Naive B cell (primary cell): ENCODE measurements around the gene EXOC3. TPM values are rescaled to one million over a fixed set of nuclear protein-coding genes. Genes with fewer than 3 reads are reported as not detected.

ENCODE experiments used
- ATAC-seq, 2 donors: fragments of 150-1000 bp; cut with Tn5 transposase; 2 replicates each; pipeline ENCODE4 v1.10.0; 2021; ENCODE audit warnings: low read depth in 2 of 2, mild to moderate bottlenecking in 2 of 2, moderate library complexity in 2 of 2
- DNase-seq: peaks from one replicate; pipeline ENCODE4 v3.0.0; 2022
- H3K27ac Mint-ChIP-seq, 6 donors: one replicate each; pipeline ENCODE4 v1.8.0; 2020 to 2022; ENCODE audit warnings: mild to moderate bottlenecking in 6 of 6, mixed read lengths in 6 of 6, moderate library complexity in 5 of 6, inconsistent platforms in 2 of 6
- H3K27me3 Mint-ChIP-seq, 3 donors: one replicate each; pipeline ENCODE4 v1.8.0; 2021 to 2022; ENCODE audit warnings: mixed read lengths in 3 of 3, mild to moderate bottlenecking in 1 of 3
- H3K36me3 Mint-ChIP-seq, 2 donors: one replicate each; pipeline ENCODE4 v1.8.0; 2020 to 2022; ENCODE audit warnings: mixed read lengths in 2 of 2, inconsistent platforms in 1 of 2, mild to moderate bottlenecking in 1 of 2
- H3K4me1 Mint-ChIP-seq, 3 donors: one replicate each; pipeline ENCODE4 v1.8.0; 2020 to 2022; ENCODE audit warnings: mixed read lengths in 3 of 3, inconsistent platforms in 1 of 3, mild to moderate bottlenecking in 1 of 3, moderate library complexity in 1 of 3
- H3K4me3 Mint-ChIP-seq, 8 donors: one replicate each; pipeline ENCODE4 v1.8.0; 2020 to 2022; ENCODE audit warnings: mild to moderate bottlenecking in 8 of 8, mixed read lengths in 8 of 8, moderate library complexity in 8 of 8, inconsistent platforms in 2 of 8
- H3K9me3 Mint-ChIP-seq, 7 donors: one replicate each; pipeline ENCODE4 v1.8.0; 2020 to 2022; ENCODE audit warnings: mixed read lengths in 7 of 7, mild to moderate bottlenecking in 5 of 7, inconsistent platforms in 2 of 7, moderate library complexity in 1 of 7
- polyA plus RNA-seq, 6 donors: library from polyadenylated mRNA; unstranded; fragments of 300-500 nt; fragmentation: Illumina TruSeq; gene quantifications; one replicate each; pipeline ENCODE4 v1.2.3, GENCODE V29; 2021; ENCODE audit warnings: low read depth in 6 of 6

EXOC3 gene
- polyA plus RNA-seq, 6 donors from 2014 or later: 18.8 to 36.1 (median 22.9) TPM

DNA sequence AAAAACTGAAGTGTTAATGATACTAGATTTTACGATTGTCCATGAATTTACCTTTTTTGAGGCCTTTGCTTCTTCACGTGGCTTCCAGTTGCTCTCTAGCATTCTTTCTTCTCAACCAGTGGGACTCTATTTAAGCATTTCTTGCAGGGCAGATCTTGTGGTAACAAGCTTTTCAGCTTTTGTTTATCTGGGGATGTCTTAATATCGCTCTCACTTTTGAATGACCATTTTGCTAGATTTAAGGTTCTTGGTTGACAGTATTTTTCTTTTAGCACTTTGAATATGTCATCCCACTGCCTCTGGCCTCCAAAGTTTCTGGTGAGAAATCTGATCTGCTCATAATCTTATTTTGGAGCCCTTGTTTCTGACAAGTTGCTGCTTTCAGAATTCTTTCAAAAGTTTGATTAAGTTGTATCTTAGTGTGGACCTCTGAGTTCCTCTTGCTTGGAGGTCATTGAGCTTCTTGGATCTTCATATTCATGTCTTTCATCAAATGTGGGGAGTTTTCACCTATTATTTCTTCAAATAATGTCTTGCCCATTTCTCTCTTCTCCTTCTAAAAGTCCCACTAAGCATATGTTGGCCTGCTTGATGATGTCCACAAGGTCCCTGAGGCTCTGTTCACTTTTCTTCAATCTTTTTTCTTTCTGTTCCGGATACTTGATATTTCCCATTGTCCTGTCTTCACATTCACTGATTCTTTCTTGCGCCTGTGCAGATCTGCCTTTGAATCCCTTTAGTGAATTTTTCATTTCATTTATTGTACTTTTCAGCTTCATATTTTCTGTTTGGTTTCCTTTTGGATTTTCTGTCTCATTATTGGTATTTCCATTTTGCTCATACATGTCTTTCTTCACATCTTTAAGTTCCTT is 8.8 kb downstream of the EXOC3 start:
- peaks cover 16 to 25% (median 25%) of the 10 kb centered on the region in 3 donors for H3K4me1 Mint-ChIP-seq
- DNase-seq: no peak
- peaks cover 62 to 71% of the 10 kb centered on the region in 2 donors for H3K36me3 Mint-ChIP-seq
- peaks cover 0 to 5% (median 0%) of the 10 kb centered on the region in 3 donors for H3K27me3 Mint-ChIP-seq
- H3K9me3 Mint-ChIP-seq: peaks cover 5 to 21% (median 16%) of the 10 kb centered on the region in 7 donors
- no peak overlapping the region for H3K4me3 Mint-ChIP-seq
- H3K27ac Mint-ChIP-seq: peak overlapping the region in 2 of 6 donors; percentile 18 to 29
- no peak for ATAC-seq

GRCh38 chr5:452978-453710 is 10.2 kb downstream of the EXOC3 start:
- ATAC-seq: no peak
- peak overlapping the region in 2 of 6 donors; percentile 44 to 65 for H3K27ac Mint-ChIP-seq
- H3K36me3 Mint-ChIP-seq: peaks cover 63 to 66% of the 10 kb centered on the region in 2 donors
- peaks cover 5 to 21% (median 16%) of the 10 kb centered on the region in 7 donors for H3K9me3 Mint-ChIP-seq
- peaks cover 8 to 23% (median 20%) of the 10 kb centered on the region in 3 donors for H3K4me1 Mint-ChIP-seq
- H3K4me3 Mint-ChIP-seq: peak overlapping the region in 1 of 8 donors; percentile 55
- DNase-seq: no peak
- peaks cover 0 to 5% (median 0%) of the 10 kb centered on the region in 3 donors for H3K27me3 Mint-ChIP-seq

GRCh38 chr5:453725-454481 is 10.9 kb downstream of the EXOC3 start:
- DNase-seq: no peak
- Mint-ChIP-seq H3K36me3 (peaks cover 59 to 63% of the 10 kb centered on the region in 2 donors), H3K4me1 (peaks cover 0 to 18% (median 16%) of the 10 kb centered on the region in 3 donors), H3K9me3 (peaks cover 5 to 21% (median 16%) of the 10 kb centered on the region in 7 donors), H3K27ac (peak overlapping the region in 1 of 6 donors; percentile 37), H3K4me3 (peak overlapping the region in 1 of 8 donors; percentile 6), H3K27me3 (no peaks in the 10 kb centered on the region)
- ATAC-seq: no peak

DNA sequence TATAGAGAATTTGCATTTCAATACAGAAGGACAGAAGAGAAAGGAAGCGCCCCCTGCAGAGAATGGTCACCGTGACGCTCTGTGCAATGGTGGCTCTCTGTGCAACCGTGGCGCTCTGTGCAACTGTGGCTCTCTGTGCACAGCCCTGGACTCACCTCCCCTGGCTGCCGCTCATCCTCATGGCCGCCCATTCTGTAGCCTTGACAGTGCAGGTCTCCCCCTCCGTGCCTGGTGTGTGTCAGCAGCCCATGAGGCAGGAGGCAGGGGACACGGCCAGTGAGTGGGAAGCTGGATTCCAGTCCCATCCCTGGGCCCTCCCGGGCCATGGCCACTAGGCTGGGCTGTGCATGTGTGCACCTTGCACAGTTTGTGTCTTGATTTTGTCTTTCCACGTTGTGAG is 12.0 kb downstream of the EXOC3 start:
- ATAC-seq: no peak
- Mint-ChIP-seq H3K36me3 (peaks cover 60 to 61% of the 10 kb centered on the region in 2 donors), H3K9me3 (peaks cover 5 to 21% (median 16%) of the 10 kb centered on the region in 7 donors), H3K27ac (no peak overlapping the region), H3K4me1 (peaks cover 0 to 18% (median 12%) of the 10 kb centered on the region in 3 donors), H3K27me3 (no peaks in the 10 kb centered on the region), H3K4me3 (no peak overlapping the region)
- DNase-seq: no peak

DNA sequence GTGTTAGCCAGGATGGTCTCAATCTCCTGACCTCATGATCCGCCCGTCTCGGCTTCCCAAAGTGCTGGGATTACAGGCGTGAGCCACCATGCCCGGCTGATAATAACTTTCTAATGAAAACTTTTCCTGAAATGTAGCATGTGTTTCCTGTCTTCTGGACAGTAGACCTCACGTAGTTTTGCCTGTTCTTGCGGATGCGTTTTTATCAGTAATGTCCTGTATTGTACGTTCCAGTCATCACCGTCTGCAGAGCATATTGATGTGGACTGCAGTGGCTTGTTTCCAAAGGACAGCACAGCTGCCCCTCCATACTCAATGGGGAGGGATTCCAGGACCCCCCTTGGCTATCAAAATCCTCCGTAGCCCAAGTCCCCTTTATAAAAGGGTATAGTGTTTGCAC is 12.8 kb downstream of the EXOC3 start:
- Mint-ChIP-seq H3K4me3 (no peak overlapping the region), H3K27me3 (no peaks in the 10 kb centered on the region), H3K9me3 (peaks cover 4 to 20% (median 16%) of the 10 kb centered on the region in 7 donors), H3K27ac (no peak overlapping the region), H3K4me1 (peaks cover 0 to 15% (median 10%) of the 10 kb centered on the region in 3 donors), H3K36me3 (peaks cover 56 to 59% of the 10 kb centered on the region in 2 donors)
- no peak for ATAC-seq
- DNase-seq: no peak

- Mint-ChIP-seq H3K4me3 (no peak overlapping the region), H3K27ac (no peak overlapping the region)
Measured at GRCh38 chr5:456351-457194, 13.6 kb downstream of the EXOC3 start.

DNA sequence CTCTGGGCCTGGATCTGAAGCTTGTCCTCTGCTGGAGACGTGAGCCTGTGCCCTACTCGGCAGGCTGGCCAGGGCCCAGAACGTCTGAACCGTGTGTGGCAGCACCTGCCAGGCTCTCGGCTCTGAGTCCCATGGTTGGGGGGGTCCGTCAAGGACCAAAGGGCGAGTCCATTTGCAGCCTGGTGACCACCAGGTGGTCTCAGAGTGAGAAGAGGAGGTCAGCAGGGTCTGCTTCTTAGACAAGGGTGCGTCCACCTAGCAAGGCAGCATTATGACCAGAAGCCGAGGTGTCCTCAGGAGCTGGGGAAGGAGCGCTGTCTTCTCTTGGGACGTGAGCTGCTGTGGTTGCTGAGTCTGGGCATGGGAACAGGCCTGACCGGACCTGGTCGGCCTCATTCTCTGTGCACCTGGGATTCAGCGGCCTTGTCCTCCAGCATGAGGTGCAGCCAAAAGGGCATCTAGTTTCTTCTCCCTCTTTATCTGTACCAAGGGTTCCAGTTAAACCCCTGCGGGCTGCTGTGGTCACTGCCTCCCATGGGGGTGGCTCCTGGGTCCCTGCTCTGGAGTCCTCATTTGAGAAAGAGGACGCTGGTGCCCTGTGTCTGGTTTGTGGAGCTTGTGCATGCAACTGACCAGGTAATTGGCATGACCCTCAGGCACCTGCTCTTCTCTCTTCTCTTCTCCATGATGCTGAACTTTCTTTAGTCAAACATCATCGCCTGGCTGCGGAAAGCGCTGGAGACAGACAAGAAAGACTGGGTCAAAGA is 14.4 kb downstream of the EXOC3 start:
- ATAC-seq (no peak), DNase-seq (no peak)
- H3K27me3 Mint-ChIP-seq: no peaks in the 10 kb centered on the region
- no peak overlapping the region for H3K4me3 Mint-ChIP-seq
- no peak overlapping the region for H3K27ac Mint-ChIP-seq
- peaks cover 0 to 15% (median 10%) of the 10 kb centered on the region in 3 donors for H3K4me1 Mint-ChIP-seq
- peaks cover 0 to 8% (median 4%) of the 10 kb centered on the region in 7 donors for H3K9me3 Mint-ChIP-seq
- H3K36me3 Mint-ChIP-seq: peaks cover 51% of the 10 kb centered on the region in 2 donors

More at GRCh38 chr5:456351-457194, 13.6 kb downstream of the EXOC3 start:
- no peaks in the 10 kb centered on the region for H3K27me3 Mint-ChIP-seq
- DNase-seq: no peak
- peaks cover 51% of the 10 kb centered on the region in 2 donors for H3K36me3 Mint-ChIP-seq
- peaks cover 0 to 15% (median 10%) of the 10 kb centered on the region in 3 donors for H3K4me1 Mint-ChIP-seq
- H3K9me3 Mint-ChIP-seq: peaks cover 1 to 15% (median 12%) of the 10 kb centered on the region in 7 donors
- no peak for ATAC-seq

GRCh38 chr5:458547-459353 is 15.8 kb downstream of the EXOC3 start:
- Mint-ChIP-seq H3K4me1 (peaks cover 6 to 9% (median 7%) of the 10 kb centered on the region in 3 donors), H3K9me3 (no peaks in the 10 kb centered on the region), H3K27me3 (no peaks in the 10 kb centered on the region), H3K36me3 (peaks cover 38 to 42% of the 10 kb centered on the region in 2 donors), H3K4me3 (no peak overlapping the region), H3K27ac (no peak overlapping the region)
- no peak for DNase-seq
- no peak for ATAC-seq

DNA sequence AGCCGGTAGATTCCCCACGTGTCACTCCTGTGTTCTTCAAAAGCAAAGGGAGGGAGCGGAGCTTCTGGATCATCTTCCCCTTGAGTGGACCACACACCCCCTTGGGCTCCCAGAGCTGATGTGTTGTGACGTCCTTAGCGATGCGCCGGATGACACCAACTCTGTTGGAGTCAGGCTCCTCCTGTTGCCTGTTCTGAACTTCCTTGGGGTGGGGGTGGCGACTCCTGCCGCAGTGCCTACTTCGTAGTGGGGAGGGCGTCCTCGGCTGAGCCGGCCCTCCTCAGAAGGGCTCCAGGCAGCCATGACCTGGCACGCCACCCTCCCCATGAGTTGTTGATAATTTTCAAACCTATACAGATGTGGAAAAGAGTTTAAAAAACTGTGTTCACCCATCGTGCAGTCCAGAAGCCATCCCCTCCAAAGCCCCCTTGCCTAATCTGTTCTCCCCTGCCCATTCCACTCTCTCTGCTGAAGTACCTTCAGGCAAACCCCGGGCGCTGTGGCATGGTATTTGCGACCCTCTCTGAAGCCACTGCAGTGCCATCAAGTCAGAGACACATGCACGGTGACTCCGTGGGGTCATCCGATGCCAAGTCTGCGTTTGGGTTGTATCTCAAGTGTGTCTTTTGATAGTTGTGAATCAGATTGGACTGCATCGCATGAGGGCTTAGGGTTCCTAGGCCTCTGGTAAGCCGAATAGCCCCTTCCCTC is 16.7 kb downstream of the EXOC3 start:
- Mint-ChIP-seq H3K4me1 (peaks cover 8 to 16% (median 9%) of the 10 kb centered on the region in 3 donors), H3K27ac (peak overlapping the region in 4 of 6 donors; percentile 39 to 80 (median 74)), H3K4me3 (peak overlapping the region in 1 of 8 donors; percentile 79), H3K9me3 (peaks cover 0 to 4% (median 0%) of the 10 kb centered on the region in 7 donors), H3K36me3 (peaks cover 30 to 37% of the 10 kb centered on the region in 2 donors), H3K27me3 (no peaks in the 10 kb centered on the region)
- DNase-seq: no peak
- no peak for ATAC-seq

DNA sequence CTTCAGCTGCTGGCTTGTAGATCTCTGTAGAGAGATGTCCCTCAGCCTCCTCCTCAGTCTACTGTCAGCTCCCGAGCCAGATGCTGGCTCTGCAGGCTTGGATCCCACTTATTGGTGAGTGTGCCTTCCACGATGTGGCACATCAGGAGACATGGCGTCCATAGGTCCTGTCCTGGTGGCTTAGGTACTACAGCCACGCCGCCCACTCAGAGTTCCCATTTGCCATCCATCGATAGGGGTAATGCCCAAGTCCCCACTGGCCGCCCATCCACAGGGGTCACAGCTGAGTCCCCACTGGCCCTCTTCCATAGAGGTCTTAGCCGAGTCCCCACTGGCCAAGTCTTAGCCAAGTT is 17.3 kb downstream of the EXOC3 start:
- Mint-ChIP-seq H3K4me1 (peaks cover 8 to 21% (median 9%) of the 10 kb centered on the region in 3 donors), H3K4me3 (no peak overlapping the region), H3K9me3 (peaks cover 0 to 4% (median 0%) of the 10 kb centered on the region in 7 donors), H3K27ac (peak overlapping the region in 2 of 6 donors; percentile 3 to 66), H3K36me3 (peaks cover 30 to 37% of the 10 kb centered on the region in 2 donors), H3K27me3 (no peaks in the 10 kb centered on the region)
- no peak for DNase-seq
- ATAC-seq: no peak
